ENCODE measurements around the gene ARHGAP42. TPM values are rescaled to one million over a fixed set of nuclear protein-coding genes. Genes with fewer than 3 reads are reported as not detected.

Gene ARHGAP42
- total RNA-seq, 1 donor from 2014 or later, result 0.16 TPM

DNA sequence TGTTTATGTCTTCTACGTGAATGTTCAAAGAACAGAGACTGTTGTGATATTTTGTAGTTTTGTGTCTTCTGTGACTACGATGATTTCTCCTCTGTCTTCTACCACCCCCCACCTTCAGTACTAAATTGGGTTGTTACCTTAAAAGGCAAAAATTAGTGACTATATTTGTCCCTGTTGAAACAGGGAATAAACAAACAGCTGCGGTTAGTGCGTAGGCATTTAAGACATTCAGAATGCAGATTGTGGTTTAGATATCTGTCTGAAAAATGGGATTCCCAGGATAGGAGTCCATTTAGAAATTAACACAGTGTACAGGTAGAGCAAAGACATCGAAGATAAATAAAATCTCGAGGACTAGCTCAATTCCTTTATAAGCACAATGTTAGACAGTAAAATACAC is 15.6 kb upstream of the ARHGAP42 start:
- no peak for DNase-seq (ENCODE audit: low spot score)
- H3K36me3 Mint-ChIP-seq (ENCODE audit: low read depth), result no peaks in the 10 kb centered on the region
- no peak overlapping the region for H3K27ac Mint-ChIP-seq
- H3K9me3 Mint-ChIP-seq, result no peaks in the 10 kb centered on the region
- H3K4me1 Mint-ChIP-seq (ENCODE audit: low read depth), result no peaks in the 10 kb centered on the region
- H3K27me3 Mint-ChIP-seq (ENCODE audit: low read depth), result no peaks in the 10 kb centered on the region
- H3K4me3 Mint-ChIP-seq (ENCODE audit: low read depth), result no peak overlapping the region
- intact Hi-C loops (cut with micrococcal nuclease), result no loop called here

DNA sequence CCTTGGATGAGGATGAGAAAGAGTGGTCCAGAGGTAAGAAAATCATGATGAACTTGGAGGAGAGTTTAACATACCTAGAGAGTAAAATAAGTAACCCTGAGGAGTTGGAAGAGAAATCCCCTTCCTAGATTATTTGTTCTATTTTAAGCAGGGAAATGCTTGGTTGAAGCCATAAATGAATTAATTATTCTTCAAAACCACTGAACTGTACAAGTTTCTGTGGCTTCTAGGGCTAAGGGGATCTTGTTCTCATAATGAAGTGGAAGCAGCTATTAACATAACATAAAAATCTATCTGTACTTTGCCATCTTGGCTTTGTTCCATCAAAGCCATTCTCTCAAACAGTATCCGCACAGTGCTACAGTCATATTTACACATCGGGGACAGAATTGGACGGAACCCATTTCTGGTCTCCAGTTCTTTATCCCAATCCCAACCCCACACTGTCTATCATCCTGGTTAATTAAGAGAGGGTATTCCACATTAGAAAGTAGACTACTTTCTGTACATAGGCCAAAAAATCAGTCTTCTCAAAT is 14.5 kb upstream of the ARHGAP42 start:
- Mint-ChIP-seq H3K27me3 (ENCODE audit: low read depth) (no peaks in the 10 kb centered on the region), H3K36me3 (ENCODE audit: low read depth) (no peaks in the 10 kb centered on the region), H3K27ac (no peak overlapping the region), H3K9me3 (no peaks in the 10 kb centered on the region), H3K4me3 (ENCODE audit: low read depth) (no peak overlapping the region), H3K4me1 (ENCODE audit: low read depth) (no peaks in the 10 kb centered on the region)
- no peak for DNase-seq (ENCODE audit: low spot score)
- intact Hi-C loops (cut with micrococcal nuclease), result no loop called here

GRCh38 chr11:100673063-100673462 is 14.0 kb upstream of the ARHGAP42 start:
- intact Hi-C loops (cut with micrococcal nuclease), result no loop called here
- H3K27me3 Mint-ChIP-seq (ENCODE audit: low read depth), result no peaks in the 10 kb centered on the region
- H3K27ac Mint-ChIP-seq, result no peak overlapping the region
- no peak for DNase-seq (ENCODE audit: low spot score)
- no peaks in the 10 kb centered on the region for H3K4me1 Mint-ChIP-seq (ENCODE audit: low read depth)
- no peaks in the 10 kb centered on the region for H3K36me3 Mint-ChIP-seq (ENCODE audit: low read depth)
- H3K9me3 Mint-ChIP-seq, result no peaks in the 10 kb centered on the region
- no peak overlapping the region for H3K4me3 Mint-ChIP-seq (ENCODE audit: low read depth)

GRCh38 chr11:100674212-100674611 is 12.9 kb upstream of the ARHGAP42 start:
- no peaks in the 10 kb centered on the region for H3K36me3 Mint-ChIP-seq (ENCODE audit: low read depth)
- DNase-seq (ENCODE audit: low spot score), result no peak
- no peaks in the 10 kb centered on the region for H3K27me3 Mint-ChIP-seq (ENCODE audit: low read depth)
- no peaks in the 10 kb centered on the region for H3K9me3 Mint-ChIP-seq
- H3K4me3 Mint-ChIP-seq (ENCODE audit: low read depth), result no peak overlapping the region
- no peaks in the 10 kb centered on the region for H3K4me1 Mint-ChIP-seq (ENCODE audit: low read depth)
- intact Hi-C loops (cut with micrococcal nuclease), result no loop called here
- H3K27ac Mint-ChIP-seq, result no peak overlapping the region

DNA sequence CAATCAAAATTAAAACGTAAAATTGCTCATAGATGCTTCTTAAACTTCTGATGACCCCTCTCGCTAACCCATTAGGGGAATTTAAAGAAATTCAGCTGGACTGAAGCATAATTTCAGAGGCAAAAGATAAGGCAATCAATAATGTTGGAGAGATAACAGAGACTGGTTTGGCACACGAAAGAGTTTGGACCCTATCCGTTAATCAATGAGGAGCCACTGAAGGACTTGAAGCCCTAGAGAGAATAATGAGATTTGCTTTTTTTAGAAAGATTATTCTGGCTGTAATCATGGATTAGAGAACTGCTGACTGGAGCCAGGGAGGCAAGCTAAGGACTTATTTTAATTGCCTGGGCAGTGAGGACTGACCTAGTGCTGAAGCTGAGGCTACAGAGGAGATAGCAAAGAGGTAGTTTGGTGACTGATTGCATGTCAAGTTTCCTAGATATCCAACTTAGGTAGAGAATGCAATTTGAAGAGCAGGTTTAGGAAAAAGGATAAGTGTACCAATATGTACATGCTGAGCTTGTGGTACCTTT is 11.9 kb upstream of the ARHGAP42 start:
- DNase-seq (ENCODE audit: low spot score), result no peak
- Mint-ChIP-seq H3K4me3 (ENCODE audit: low read depth) (no peak overlapping the region), H3K27me3 (ENCODE audit: low read depth) (no peaks in the 10 kb centered on the region), H3K9me3 (no peaks in the 10 kb centered on the region), H3K27ac (no peak overlapping the region), H3K4me1 (ENCODE audit: low read depth) (no peaks in the 10 kb centered on the region), H3K36me3 (ENCODE audit: low read depth) (no peaks in the 10 kb centered on the region)
- intact Hi-C loops (cut with micrococcal nuclease), result no loop called here

DNA sequence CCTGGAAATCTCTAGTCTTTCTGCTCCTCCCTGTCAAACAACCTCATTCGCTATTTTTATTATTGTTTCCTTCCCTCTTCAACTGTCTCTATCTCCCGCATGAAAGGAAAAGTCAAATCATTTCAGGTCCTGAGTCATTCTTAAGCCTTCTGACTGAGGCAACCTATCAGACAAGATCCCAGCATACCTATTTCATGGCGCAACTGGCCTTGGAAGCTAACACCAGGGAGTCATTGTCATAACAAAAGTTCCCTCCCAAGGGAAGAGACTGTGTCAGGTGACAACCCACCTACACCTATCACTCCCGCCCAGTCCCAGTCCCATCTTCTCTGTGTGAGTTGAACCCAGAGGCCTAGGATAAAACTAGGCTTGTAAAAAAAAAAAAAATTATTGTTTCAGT is 10.2 kb upstream of the ARHGAP42 start:
- Mint-ChIP-seq H3K9me3 (no peaks in the 10 kb centered on the region), H3K27me3 (ENCODE audit: low read depth) (no peaks in the 10 kb centered on the region), H3K4me3 (ENCODE audit: low read depth) (no peak overlapping the region), H3K36me3 (ENCODE audit: low read depth) (no peaks in the 10 kb centered on the region), H3K27ac (no peak overlapping the region), H3K4me1 (ENCODE audit: low read depth) (peaks cover 4% of the 10 kb centered on the region)
- no peak for DNase-seq (ENCODE audit: low spot score)
- intact Hi-C loops (cut with micrococcal nuclease), result no loop called here

DNA sequence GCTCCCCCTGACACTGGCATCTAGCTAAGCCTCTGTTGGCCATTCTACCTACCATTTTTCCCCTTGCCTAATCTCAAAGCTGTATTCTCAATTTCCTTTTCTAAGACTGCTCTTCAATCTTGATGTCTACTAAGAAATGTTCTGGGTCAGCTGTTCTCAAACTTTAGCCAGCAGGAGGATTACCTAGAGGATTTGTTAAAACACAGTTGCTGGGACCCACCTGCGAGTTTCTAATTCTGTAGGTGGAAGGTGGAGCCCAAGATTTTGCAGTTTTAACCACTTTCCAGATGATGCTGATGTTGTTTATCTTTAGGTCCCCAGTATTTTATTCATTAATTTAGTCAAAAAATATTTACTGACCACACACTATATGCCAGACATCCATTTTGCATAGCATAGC is 9.3 kb upstream of the ARHGAP42 start:
- peaks cover 4% of the 10 kb centered on the region for H3K4me1 Mint-ChIP-seq (ENCODE audit: low read depth)
- intact Hi-C loops (cut with micrococcal nuclease), result no loop called here
- no peaks in the 10 kb centered on the region for H3K27me3 Mint-ChIP-seq (ENCODE audit: low read depth)
- no peaks in the 10 kb centered on the region for H3K9me3 Mint-ChIP-seq
- DNase-seq (ENCODE audit: low spot score), result no peak
- no peaks in the 10 kb centered on the region for H3K36me3 Mint-ChIP-seq (ENCODE audit: low read depth)
- no peak overlapping the region for H3K4me3 Mint-ChIP-seq (ENCODE audit: low read depth)
- H3K27ac Mint-ChIP-seq, result no peak overlapping the region

GRCh38 chr11:100680070-100680469 is 7.0 kb upstream of the ARHGAP42 start:
- H3K9me3 Mint-ChIP-seq, result no peaks in the 10 kb centered on the region
- peaks cover 4% of the 10 kb centered on the region for H3K4me1 Mint-ChIP-seq (ENCODE audit: low read depth)
- DNase-seq (ENCODE audit: low spot score), result no peak
- intact Hi-C loops (cut with micrococcal nuclease), result no loop called here
- H3K4me3 Mint-ChIP-seq (ENCODE audit: low read depth), result no peak overlapping the region
- no peaks in the 10 kb centered on the region for H3K36me3 Mint-ChIP-seq (ENCODE audit: low read depth)
- H3K27me3 Mint-ChIP-seq (ENCODE audit: low read depth), result no peaks in the 10 kb centered on the region
- no peak overlapping the region for H3K27ac Mint-ChIP-seq

GRCh38 chr11:100681064-100681502 is 6.0 kb upstream of the ARHGAP42 start:
- DNase-seq (ENCODE audit: low spot score), result peak; percentile 19
- peaks cover 5% of the 10 kb centered on the region for H3K27me3 Mint-ChIP-seq (ENCODE audit: low read depth)
- no peak overlapping the region for H3K27ac Mint-ChIP-seq
- H3K4me1 Mint-ChIP-seq (ENCODE audit: low read depth), result peaks cover 4% of the 10 kb centered on the region
- no peaks in the 10 kb centered on the region for H3K9me3 Mint-ChIP-seq
- H3K36me3 Mint-ChIP-seq (ENCODE audit: low read depth), result no peaks in the 10 kb centered on the region
- no peak overlapping the region for H3K4me3 Mint-ChIP-seq (ENCODE audit: low read depth)
- intact Hi-C loops (cut with micrococcal nuclease), result no loop called here

DNA sequence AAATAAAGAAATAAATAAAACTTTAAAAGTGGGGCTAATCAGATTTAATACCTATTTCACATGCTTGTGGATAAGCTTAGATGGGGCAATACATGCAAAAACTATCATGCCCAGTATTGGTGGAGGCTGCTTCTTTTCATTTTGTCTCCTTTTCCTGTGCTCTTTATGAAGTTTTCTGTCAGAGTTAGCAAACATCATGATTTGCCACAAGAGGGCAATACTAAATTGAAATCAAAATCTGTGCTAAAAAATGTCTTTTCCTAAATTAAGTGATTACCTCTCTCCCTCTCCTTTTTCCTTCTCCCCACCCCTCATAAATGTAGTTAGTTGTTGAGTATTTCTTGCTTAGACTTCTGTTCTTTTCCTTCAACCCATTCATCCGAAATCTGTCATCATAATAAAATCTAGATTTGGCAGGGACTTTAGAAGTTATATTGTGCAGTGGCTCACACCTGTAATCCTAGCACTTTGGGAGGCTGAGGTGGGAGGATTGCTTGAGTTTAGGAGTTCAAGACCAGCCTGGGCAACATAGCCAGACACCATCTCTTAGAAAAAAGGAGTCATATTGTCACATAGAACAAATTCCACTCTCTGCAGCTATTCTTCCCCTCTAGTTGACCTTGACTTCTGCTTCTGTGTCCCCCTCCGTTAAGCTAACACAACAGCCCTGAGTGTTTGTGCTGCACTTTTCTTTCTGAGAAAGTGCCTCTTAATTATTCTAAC is 4.7 kb upstream of the ARHGAP42 start:
- peaks cover 4% of the 10 kb centered on the region for H3K4me1 Mint-ChIP-seq (ENCODE audit: low read depth)
- H3K36me3 Mint-ChIP-seq (ENCODE audit: low read depth), result no peaks in the 10 kb centered on the region
- H3K27ac Mint-ChIP-seq, result no peak overlapping the region
- no peak overlapping the region for H3K4me3 Mint-ChIP-seq (ENCODE audit: low read depth)
- H3K9me3 Mint-ChIP-seq, result no peaks in the 10 kb centered on the region
- DNase-seq (ENCODE audit: low spot score), result no peak
- peaks cover 15% of the 10 kb centered on the region for H3K27me3 Mint-ChIP-seq (ENCODE audit: low read depth)
- intact Hi-C loops (cut with micrococcal nuclease), result no loop called here

DNA sequence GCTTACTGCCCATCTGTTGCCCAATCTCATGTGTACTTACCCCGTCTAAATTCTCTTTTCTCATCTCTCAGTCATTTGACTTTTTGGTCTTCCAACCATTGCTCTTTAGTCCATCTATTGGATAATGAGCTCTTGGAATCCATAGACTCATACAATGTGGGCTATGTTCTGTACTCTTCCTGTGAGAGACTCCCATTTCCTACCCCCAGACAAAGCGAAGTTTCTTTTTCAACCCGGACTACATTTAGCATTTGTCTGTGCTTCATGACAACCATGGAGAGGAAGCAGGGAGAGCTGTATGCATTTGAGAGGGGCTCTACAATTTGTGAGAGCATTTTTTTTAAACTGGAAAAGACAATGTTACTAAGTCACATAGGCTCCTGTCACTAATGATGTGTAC is 4.0 kb upstream of the ARHGAP42 start:
- H3K4me1 Mint-ChIP-seq (ENCODE audit: low read depth), result peaks cover 8% of the 10 kb centered on the region
- intact Hi-C loops (cut with micrococcal nuclease), result no loop called here
- H3K9me3 Mint-ChIP-seq, result no peaks in the 10 kb centered on the region

DNA sequence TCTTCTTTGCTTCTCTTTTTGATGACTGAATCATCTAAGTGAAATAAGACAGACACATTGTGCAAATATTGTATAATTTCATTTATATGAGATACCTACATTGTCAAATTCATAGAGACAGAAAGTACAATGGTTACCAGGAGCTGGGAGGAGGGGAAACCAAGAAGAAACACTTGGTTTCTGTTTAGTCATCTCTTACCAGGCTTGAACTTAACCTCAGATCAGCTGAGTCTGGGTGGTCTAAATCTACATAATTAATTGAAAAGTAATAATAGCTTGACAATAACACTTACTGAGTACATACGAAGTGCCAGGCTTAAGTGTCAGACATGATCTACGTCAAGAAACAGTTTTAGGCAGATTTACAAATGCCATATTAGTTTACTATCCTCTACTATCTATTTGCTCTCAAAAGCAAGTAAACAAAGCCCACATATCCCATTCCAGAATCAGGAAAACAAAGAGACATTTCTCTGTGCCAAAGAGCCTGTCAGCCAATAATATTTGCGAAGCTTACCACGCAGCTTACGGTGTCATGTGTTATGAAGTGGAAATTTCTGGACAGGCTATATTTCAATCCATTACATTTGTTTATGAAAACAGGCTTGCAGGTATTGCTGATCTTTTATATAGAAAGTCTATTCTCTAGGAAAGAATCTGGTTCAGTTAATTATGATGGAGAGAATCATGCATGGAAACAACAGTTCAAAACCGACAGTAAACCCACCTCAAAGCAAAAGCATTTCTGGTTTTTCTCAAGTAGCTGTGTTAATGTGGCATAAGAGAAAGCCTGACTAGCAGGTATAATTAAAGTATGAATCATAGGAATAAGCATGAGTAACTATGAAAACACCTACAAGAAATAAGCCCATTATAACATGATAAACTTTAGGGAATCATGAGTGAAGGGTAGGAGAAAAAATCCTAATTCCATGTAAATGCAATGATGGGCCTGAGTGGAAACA is 2.7 kb upstream of the ARHGAP42 start:
- no peak for DNase-seq (ENCODE audit: low spot score)
- intact Hi-C loops (cut with micrococcal nuclease), result loop anchor here (5.0 kb wide), 1 partner anchor 243 kb away; no protein-coding TSS in a partner anchor
- no peak overlapping the region for H3K27ac Mint-ChIP-seq

More for the DNA sequence above, 4.0 kb upstream of the ARHGAP42 start:
- no peaks in the 10 kb centered on the region for H3K36me3 Mint-ChIP-seq (ENCODE audit: low read depth)
- H3K4me3 Mint-ChIP-seq (ENCODE audit: low read depth), result no peak overlapping the region
- no peak for DNase-seq (ENCODE audit: low spot score)
- H3K27ac Mint-ChIP-seq, result no peak overlapping the region
- peaks cover 20% of the 10 kb centered on the region for H3K27me3 Mint-ChIP-seq (ENCODE audit: low read depth)

More for the DNA sequence above, 2.7 kb upstream of the ARHGAP42 start:
- Mint-ChIP-seq H3K36me3 (ENCODE audit: low read depth) (no peaks in the 10 kb centered on the region), H3K4me3 (ENCODE audit: low read depth) (no peak overlapping the region), H3K27me3 (ENCODE audit: low read depth) (peaks cover 30% of the 10 kb centered on the region), H3K9me3 (no peaks in the 10 kb centered on the region), H3K4me1 (ENCODE audit: low read depth) (peaks cover 8% of the 10 kb centered on the region)

Data from activated T-helper 2 cell treated with anti-CD3 and anti-CD28 coated beads, Interferon-gamma antibody, Interleukin-2, Interleukin-4, amounts not matched to agents 10 μg/mL and 5 μg/mL and 100 μg/mL, durations not matched to agents 14 hours and 24 hours and 36 hours (primary cell).